Measurements from ENCODE around the gene CENPM. TPM values are rescaled to one million over a fixed set of nuclear protein-coding genes. Genes with fewer than 3 reads are reported as not detected.
"Not testable (repeated sequence)": the region's sequence is repeated elsewhere in the genome, so short reads cannot be mapped to it uniquely, and the experiment has no call there.

Gene CENPM
- total RNA-seq, 2 experiments from 2014 or later, result 65.2 to 82.1 TPM

DNA sequence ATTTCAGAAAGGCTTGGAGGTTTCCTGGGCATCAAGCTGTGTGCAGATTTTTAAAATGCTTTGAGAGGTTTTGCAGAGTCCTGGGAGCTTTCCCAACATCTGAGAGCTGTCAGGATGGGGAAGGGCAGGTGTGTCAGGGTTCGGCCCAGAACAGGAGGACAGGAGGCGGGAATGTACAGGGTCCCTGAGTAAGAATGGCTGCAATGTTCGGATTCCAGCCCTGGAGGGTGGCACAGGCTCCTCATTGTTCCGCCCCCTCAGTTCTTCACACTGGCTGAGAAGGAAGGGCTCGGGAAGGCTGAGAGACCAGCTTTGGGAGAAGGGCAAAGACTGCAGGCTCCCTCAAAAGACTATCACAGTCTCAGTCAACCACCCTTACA, 17.1 kb upstream of the CENPM start:
- H3K27ac Mint-ChIP-seq, result no peak overlapping the region
- POLR2A ChIA-PET, result no interaction called here
- DNase-seq (no peak), ATAC-seq (no peak)
- H3K36me3 Mint-ChIP-seq (ENCODE audit: low read depth), result no peaks in the 10 kb centered on the region
- intact Hi-C loops (cut with DNase I, micrococcal nuclease), result no loop called here
- H3K4me1 Mint-ChIP-seq, result peaks cover 5% of the 10 kb centered on the region
- CTCF ChIA-PET, result interaction anchor here (0.7 to 1.6 kb wide), 4 partner anchors 11 to 267 kb away, joined by 3 to 4 read pairs (median 3); no protein-coding TSS in a partner anchor
- no peaks in the 10 kb centered on the region for H3K9me3 Mint-ChIP-seq (ENCODE audit: low read depth)
- H3K27me3 Mint-ChIP-seq, result no peaks in the 10 kb centered on the region
- H3K4me3 Mint-ChIP-seq, result no peak overlapping the region

- Mint-ChIP-seq H3K27ac (no peak overlapping the region), H3K36me3 (ENCODE audit: low read depth) (no peaks in the 10 kb centered on the region), H3K9me3 (ENCODE audit: low read depth) (no peaks in the 10 kb centered on the region), H3K4me1 (peaks cover 5% of the 10 kb centered on the region), H3K27me3 (no peaks in the 10 kb centered on the region), H3K4me3 (no peak overlapping the region)
- DNase-seq (no peak), ATAC-seq (no peak)
- POLR2A ChIA-PET, result no interaction called here
- CTCF ChIA-PET, result interaction anchor here (0.7 to 1.6 kb wide), 4 partner anchors 11 to 473 kb away, joined by 3 to 4 read pairs (median 4); no protein-coding TSS in a partner anchor
- intact Hi-C loops (cut with DNase I, micrococcal nuclease), result no loop called here
Measured at GRCh38 chr22:41963453-41964111, 16.6 kb upstream of the CENPM start.

- no peak overlapping the region for H3K27ac Mint-ChIP-seq
- DNase-seq (no peak), ATAC-seq (peak; percentile 25)
- ChIA-PET CTCF (interaction anchor here (0.9 to 1.9 kb wide), 6 partner anchors 12 to 260 kb away, joined by 3 to 4 read pairs (median 4); partner anchors contain the start of gene CCDC134), POLR2A (no interaction called here)
- no peaks in the 10 kb centered on the region for H3K36me3 Mint-ChIP-seq (ENCODE audit: low read depth)
- H3K4me3 Mint-ChIP-seq, result no peak overlapping the region
- H3K27me3 Mint-ChIP-seq, result no peaks in the 10 kb centered on the region
- no peaks in the 10 kb centered on the region for H3K9me3 Mint-ChIP-seq (ENCODE audit: low read depth)
- intact Hi-C loops (cut with DNase I, micrococcal nuclease), result loop anchor here in 1 of 2 experiments (1.0 kb wide), 2 partner anchors 136 to 261 kb away; no protein-coding TSS in a partner anchor
- H3K4me1 Mint-ChIP-seq, result peaks cover 2% of the 10 kb centered on the region
Measured at GRCh38 chr22:41957941-41958556, 11.1 kb upstream of the CENPM start.

- intact Hi-C loops (cut with DNase I, micrococcal nuclease), result no loop called here
- H3K27me3 Mint-ChIP-seq, result no peaks in the 10 kb centered on the region
- H3K27ac Mint-ChIP-seq, result no peak overlapping the region
- no peaks in the 10 kb centered on the region for H3K36me3 Mint-ChIP-seq (ENCODE audit: low read depth)
- ChIA-PET CTCF (interaction anchor here (0.5 to 2.0 kb wide), 5 partner anchors 10 to 256 kb away, joined by 3 to 9 read pairs (median 3); no protein-coding TSS in a partner anchor), POLR2A (no interaction called here)
- H3K9me3 Mint-ChIP-seq (ENCODE audit: low read depth), result no peaks in the 10 kb centered on the region
- peaks cover 21% of the 10 kb centered on the region for H3K4me1 Mint-ChIP-seq
- DNase-seq (no peak), ATAC-seq (no peak)
- H3K4me3 Mint-ChIP-seq, result no peak overlapping the region
Measured at GRCh38 chr22:41952713-41953112, 5.8 kb upstream of the CENPM start.

GRCh38 chr22:41951898-41952474, 5.0 kb upstream of the CENPM start, which contains the start of gene SMIM45:
Gene SMIM45 (plus strand): TSS chr22:41952150.
- peaks cover 25% of the 10 kb centered on the region for H3K4me1 Mint-ChIP-seq

DNA sequence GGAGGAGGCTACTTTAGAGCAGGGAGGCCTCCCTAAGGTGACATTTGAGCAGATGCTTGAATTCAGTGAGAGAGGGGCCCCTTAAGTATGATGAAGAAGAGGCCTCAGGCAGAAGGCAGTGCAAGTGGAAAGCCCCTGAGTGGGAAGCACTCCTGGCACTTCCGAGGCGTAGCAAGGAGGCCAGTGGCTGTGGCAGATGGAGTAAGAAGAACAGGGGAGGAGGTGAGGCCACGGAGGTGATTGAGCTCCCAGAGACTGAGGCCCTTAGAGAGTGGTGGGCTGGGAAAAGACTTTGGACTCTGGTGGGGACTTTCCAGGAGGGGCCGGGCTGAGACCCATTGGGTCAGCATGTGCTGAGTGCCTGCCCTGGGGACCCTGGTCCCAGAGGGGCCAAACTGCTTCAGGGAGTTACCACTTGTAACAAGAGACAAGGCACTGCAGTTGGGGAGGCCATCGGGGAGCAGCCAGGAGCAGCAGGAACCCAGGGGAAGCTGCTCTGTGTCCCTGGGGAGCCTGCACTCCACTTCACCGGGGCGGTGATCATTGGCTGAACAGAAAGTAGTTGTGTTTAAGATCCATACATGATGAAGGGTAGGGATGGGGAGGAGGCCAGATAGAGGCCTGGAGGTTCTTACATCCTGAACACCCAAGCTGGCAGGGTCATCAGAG, 2.5 kb upstream of the CENPM start:
- Mint-ChIP-seq H3K4me1 (peaks cover 39% of the 10 kb centered on the region), H3K36me3 (ENCODE audit: low read depth) (peaks cover 16% of the 10 kb centered on the region), H3K27me3 (no peaks in the 10 kb centered on the region), H3K27ac (peak overlapping the region; percentile 14), H3K9me3 (ENCODE audit: low read depth) (no peaks in the 10 kb centered on the region), H3K4me3 (peak overlapping the region; percentile 31)
- intact Hi-C loops (cut with DNase I, micrococcal nuclease), result loop anchor here in 1 of 2 experiments (5.0 kb wide), 1 partner anchor 1312 kb away; the partner anchor contains the start of gene MRTFA
- ChIA-PET POLR2A (interaction anchor here (0.6 kb wide), 1 partner anchor 397 kb away, joined by 3 read pairs; no protein-coding TSS in a partner anchor), CTCF (interaction anchor here (1.9 kb wide), 1 partner anchor 9 kb away, joined by 5 read pairs; no protein-coding TSS in a partner anchor)
- no peak for ATAC-seq
- DNase-seq, result no peak

More at GRCh38 chr22:41951898-41952474, 5.0 kb upstream of the CENPM start, which contains the start of gene SMIM45:
- DNase-seq (no peak), ATAC-seq (no peak)
- no peaks in the 10 kb centered on the region for H3K27me3 Mint-ChIP-seq
- no peaks in the 10 kb centered on the region for H3K9me3 Mint-ChIP-seq (ENCODE audit: low read depth)
- intact Hi-C loops (cut with DNase I, micrococcal nuclease), result no loop called here
- no peak within 1 kb of the TSS for H3K4me3 Mint-ChIP-seq
- H3K27ac Mint-ChIP-seq, result no peak within 1 kb of the TSS
- ChIA-PET POLR2A (no interaction called here), CTCF (interaction anchor here (0.5 to 2.0 kb wide), 3 partner anchors 9 to 12 kb away, joined by 3 to 9 read pairs (median 3); no protein-coding TSS in a partner anchor)
- H3K36me3 Mint-ChIP-seq (ENCODE audit: low read depth), result no peaks in the 10 kb centered on the region

DNA sequence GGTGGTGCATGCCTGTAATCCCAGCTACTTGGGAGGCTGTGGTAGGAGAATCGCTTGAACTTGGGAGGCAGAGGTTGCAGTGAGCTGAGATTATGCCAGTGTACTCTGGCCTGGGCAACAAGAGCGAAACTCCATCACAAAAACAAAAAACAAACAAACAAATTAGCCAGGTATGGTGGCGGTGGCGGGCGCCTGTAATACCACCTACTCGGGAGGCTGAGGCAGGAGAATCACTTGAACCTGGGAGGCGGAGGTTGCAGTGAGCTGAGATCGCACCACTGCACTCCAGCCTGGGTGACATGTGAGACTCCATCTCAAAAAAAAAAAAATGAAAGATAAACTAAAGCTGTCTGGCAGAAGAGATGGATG, 2.0 kb upstream of the CENPM start:
- peaks cover 43% of the 10 kb centered on the region for H3K4me1 Mint-ChIP-seq
- ATAC-seq; H3K9me3 Mint-ChIP-seq (ENCODE audit: low read depth); DNase-seq; POLR2A ChIA-PET; H3K27me3 Mint-ChIP-seq: not testable (repeated sequence)
- CTCF ChIA-PET, result interaction anchor here (1.9 kb wide), 1 partner anchor 8 kb away, joined by 5 read pairs; no protein-coding TSS in a partner anchor
- intact Hi-C loops (cut with DNase I, micrococcal nuclease), result loop anchor here in 1 of 2 experiments (5.0 kb wide), 1 partner anchor 1312 kb away; the partner anchor contains the start of gene MRTFA
- H3K4me3 Mint-ChIP-seq, result peak overlapping the region; percentile 31
- peak overlapping the region; percentile 14 for H3K27ac Mint-ChIP-seq
- peaks cover 20% of the 10 kb centered on the region for H3K36me3 Mint-ChIP-seq (ENCODE audit: low read depth)

DNA sequence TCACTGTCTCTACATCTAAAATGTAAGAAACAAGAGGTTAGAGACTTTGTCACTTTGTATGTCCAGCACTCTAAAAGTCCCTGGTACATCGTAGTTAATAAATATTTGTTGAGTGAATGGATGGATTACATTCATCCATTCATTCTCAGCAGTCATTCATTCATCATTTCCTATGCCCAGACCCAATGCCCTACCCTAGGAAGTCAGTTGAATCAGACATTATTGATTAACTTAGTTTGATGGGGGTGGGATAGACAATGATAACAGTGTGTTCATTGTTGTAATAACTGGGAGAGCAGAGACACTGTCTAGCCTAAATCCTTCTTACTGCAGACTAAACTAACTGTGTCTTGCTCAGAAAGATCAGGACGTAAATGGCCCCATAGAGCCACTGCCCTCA, 1.2 kb upstream of the CENPM start:
- H3K27me3 Mint-ChIP-seq, result no peaks in the 10 kb centered on the region
- intact Hi-C loops (cut with DNase I, micrococcal nuclease), result loop anchor here in 1 of 2 experiments (5.0 kb wide), 1 partner anchor 1311 kb away; the partner anchor contains the start of gene MRTFA
- POLR2A ChIA-PET, result interaction anchor here (2.4 kb wide), 1 partner anchor 115 kb away, joined by 15 read pairs; the partner anchor contains the start of gene SREBF2
- H3K4me1 Mint-ChIP-seq, result peaks cover 50% of the 10 kb centered on the region
- H3K9me3 Mint-ChIP-seq (ENCODE audit: low read depth), result no peaks in the 10 kb centered on the region
- DNase-seq, result no peak
- H3K36me3 Mint-ChIP-seq (ENCODE audit: low read depth), result peaks cover 28% of the 10 kb centered on the region
- peak overlapping the region; percentile 47 for H3K27ac Mint-ChIP-seq
- H3K4me3 Mint-ChIP-seq, result peak overlapping the region; percentile 97
- ATAC-seq, result no peak
- CTCF ChIA-PET, result interaction anchor here (0.6 to 1.7 kb wide), 3 partner anchors 8 to 496 kb away, joined by 3 to 4 read pairs (median 4); no protein-coding TSS in a partner anchor

DNA sequence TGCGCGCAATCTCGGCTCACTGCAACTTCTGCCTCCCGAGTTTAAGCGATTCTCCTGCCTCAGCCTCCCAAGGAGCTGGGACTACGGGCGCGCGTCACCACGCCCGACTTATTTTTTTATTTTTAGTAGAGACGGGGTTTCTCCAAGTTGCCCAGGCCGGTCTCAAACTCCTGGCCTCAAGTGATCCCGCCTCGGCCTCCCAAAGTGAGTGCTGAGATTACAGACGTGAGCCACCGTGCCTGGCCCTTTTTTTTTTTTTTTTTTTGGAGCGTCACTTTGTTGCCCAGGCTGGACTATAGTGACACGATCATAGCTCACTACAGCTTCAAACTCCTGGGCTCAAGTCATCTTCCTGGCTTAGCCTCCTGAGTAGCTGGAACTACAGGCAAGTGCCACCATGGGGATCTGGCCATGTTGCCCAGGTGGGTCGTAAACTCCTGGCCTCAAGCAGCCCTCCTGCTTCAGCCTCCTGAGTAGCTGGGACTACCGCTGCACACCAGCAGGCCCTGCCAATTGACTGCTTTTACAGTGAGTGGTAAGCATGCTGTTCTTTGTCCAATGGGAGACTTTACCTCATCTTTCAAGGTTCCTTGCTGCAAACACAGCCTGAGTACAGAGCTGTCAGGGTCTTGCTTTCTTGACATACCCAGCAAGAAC, 600 bp upstream of the CENPM start:
- H3K4me3 Mint-ChIP-seq, result peak overlapping the region; percentile 97
- ATAC-seq (no peak), DNase-seq (no peak)
- intact Hi-C loops (cut with DNase I, micrococcal nuclease), result loop anchor here in 1 of 2 experiments (1.0 to 5.0 kb wide), 4 partner anchors 51 to 1310 kb away; partner anchors contain the start of genes MRTFA, NAGA, SMDT1 and WBP2NL
- ChIA-PET CTCF (interaction anchor here (0.6 to 5.0 kb wide), 10 partner anchors 9 to 635 kb away, joined by 3 to 31 read pairs (median 4); partner anchors contain the start of genes CCDC134, MEI1, NDUFA6 and TNFRSF13C), POLR2A (interaction anchor here (0.6 to 2.4 kb wide), 12 partner anchors 19 to 668 kb away, joined by 3 to 15 read pairs (median 4); partner anchors contain the start of genes CCDC134, PMM1, SMDT1 and SREBF2)
- peaks cover 55% of the 10 kb centered on the region for H3K4me1 Mint-ChIP-seq
- peak overlapping the region; percentile 90 for H3K27ac Mint-ChIP-seq
- no peaks in the 10 kb centered on the region for H3K9me3 Mint-ChIP-seq (ENCODE audit: low read depth)
- H3K36me3 Mint-ChIP-seq (ENCODE audit: low read depth), result peaks cover 33% of the 10 kb centered on the region
- H3K27me3 Mint-ChIP-seq, result no peaks in the 10 kb centered on the region

GRCh38 chr22:41943661-41944209, 3.2 kb downstream of the CENPM start:
- ATAC-seq, result peak; percentile 2
- POLR2A ChIA-PET, result interaction anchor here (0.8 to 1.6 kb wide), 5 partner anchors 81 to 244 kb away, joined by 4 to 9 read pairs (median 5); partner anchors contain the start of genes CCDC134, MEI1 and SREBF2

More at GRCh38 chr22:41943661-41944209, 3.2 kb downstream of the CENPM start:
- H3K4me1 Mint-ChIP-seq, result peaks cover 80% of the 10 kb centered on the region
- DNase-seq, result peak; percentile 56
- no peaks in the 10 kb centered on the region for H3K9me3 Mint-ChIP-seq (ENCODE audit: low read depth)
- peaks cover 69% of the 10 kb centered on the region for H3K36me3 Mint-ChIP-seq (ENCODE audit: low read depth)
- peak overlapping the region; percentile 96 for H3K27ac Mint-ChIP-seq
- intact Hi-C loops (cut with DNase I, micrococcal nuclease), result loop anchor here in 1 of 2 experiments (5.0 kb wide), 1 partner anchor 496 kb away; the partner anchor contains the start of gene TOB2
- no peaks in the 10 kb centered on the region for H3K27me3 Mint-ChIP-seq
- CTCF ChIA-PET, result interaction anchor here (0.6 to 5.0 kb wide), 14 partner anchors 15 to 532 kb away, joined by 3 to 31 read pairs (median 4); partner anchors contain the start of genes MEI1, SREBF2 and TNFRSF13C
- H3K4me3 Mint-ChIP-seq, result peak overlapping the region; percentile 48
